Smooth muscle cell (in vitro differentiated cells): ENCODE measurements around the gene SPTSSB. TPM values are rescaled to one million over a fixed set of nuclear protein-coding genes. Genes with fewer than 3 reads are reported as not detected.

ENCODE experiments used
- DNase-seq: peaks from one replicate; lab custom pipeline; 2025; ENCODE audit not compliant: unreplicated experiment; lab: John Stamatoyannopoulos, UW
- H2AFZ ChIP-seq: fragments of 200-600 bp; sonication (generic); 2 replicates; pipeline ENCODE4 v1.6.0; 2016; ENCODE audit warnings: antibody characterized with exemption, low read depth, mild to moderate bottlenecking
- H3F3A ChIP-seq: fragments of 200-600 bp; sonication (generic); 2 replicates; pipeline ENCODE4 v1.6.0; 2017; ENCODE audit warnings: antibody characterized with exemption, low read depth
- H3K27ac ChIP-seq: fragments of 200-600 bp; sonication (generic); 2 replicates; pipeline ENCODE4 v1.5.1; 2016; ENCODE audit warnings: low read depth, mild to moderate bottlenecking
- H3K27me3 ChIP-seq: fragments of 200-600 bp; sonication (generic); 2 replicates; pipeline ENCODE4 v1.6.1; 2016; ENCODE audit warnings: low read depth, mild to moderate bottlenecking
- H3K36me3 ChIP-seq: fragments of 200-600 bp; sonication (generic); 2 replicates; pipeline ENCODE4 v1.5.1; 2016; ENCODE audit warnings: low read depth
- H3K4me1 ChIP-seq: fragments of 200-600 bp; sonication (generic); 2 replicates; pipeline ENCODE4 v1.5.1; 2016; ENCODE audit warnings: low read depth
- H3K4me2 ChIP-seq: fragments of 200-600 bp; sonication (generic); 2 replicates; pipeline ENCODE4 v1.6.0; 2016; ENCODE audit warnings: mild to moderate bottlenecking
- H3K4me3 ChIP-seq: fragments of 200-600 bp; sonication (generic); 2 replicates; pipeline ENCODE4 v1.5.1; 2016; ENCODE audit warnings: mild to moderate bottlenecking
- H3K79me2 ChIP-seq: fragments of 200-600 bp; sonication (generic); 2 replicates; pipeline ENCODE4 v1.6.0; 2016; ENCODE audit warnings: low read depth, mild to moderate bottlenecking
- H3K9ac ChIP-seq: fragments of 200-600 bp; sonication (generic); 2 replicates; pipeline ENCODE4 v1.6.0; 2016; ENCODE audit warnings: low read depth
- H3K9me3 ChIP-seq: fragments of 200-600 bp; sonication (generic); replicated peaks from 2 replicates; pipeline ENCODE4 v1.5.1; 2016; ENCODE audit warnings: low read depth
- H4K20me1 ChIP-seq: fragments of 200-600 bp; sonication (generic); 2 replicates; pipeline ENCODE4 v1.6.0; 2016; ENCODE audit warnings: low read depth
- WGBS: methylation state at CpG from one replicate; pipeline ENCODE4 v1.1.7; 2016; ENCODE audit warnings: low lambda C conversion rate; 5-methylcytosine and 5-hydroxymethylcytosine counted together
- polyA plus RNA-seq: library from polyadenylated mRNA; unstranded; fragments of >200 nt; fragmentation: Nextera tagmentation; extraction: Ambion mirVana; gene quantifications from 2 replicates; pipeline ENCODE4 v1.2.1, GENCODE V29; 2016
- total RNA-seq: library from RNA; depleted of rRNA; stranded (reverse); fragments of >200 nt; gene quantifications from 2 replicates; pipeline ENCODE4 v1.2.3, GENCODE V29; 2014
- TF ChIP-seq, protein P1 (sequence below): fragments of 200-600 bp; sonication (generic); IDR thresholded peaks from 2 replicates; pipeline ENCODE4 v1.5.1; 2017; ENCODE audit warnings: borderline replicate concordance, mild to moderate bottlenecking, antibody characterized with exemption; ENCODE audit not compliant: insufficient read depth, poor library complexity, severe bottlenecking

Gene SPTSSB
- total and polyA plus RNA-seq, 2 experiments from 2014 or later, result 0.41 to 1.0 TPM

DNA sequence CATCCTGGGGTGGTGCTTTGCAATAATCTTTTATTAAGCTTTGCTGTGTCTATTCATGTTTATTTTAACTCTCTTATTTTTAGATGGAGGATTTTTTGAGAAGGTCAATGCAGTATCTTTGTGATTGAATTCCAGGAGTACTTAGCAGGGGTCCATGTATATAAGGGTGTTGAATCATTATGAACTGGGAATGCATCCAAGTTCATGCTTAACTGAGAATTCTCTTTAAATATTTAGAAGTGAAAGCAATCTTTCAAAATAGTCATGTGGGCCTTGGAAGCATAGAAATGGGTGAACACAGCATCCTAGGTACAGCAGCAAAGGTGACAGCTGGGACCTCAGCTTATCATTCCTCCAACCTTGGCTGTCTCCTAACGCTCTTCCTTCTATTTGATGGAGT is 27.3 kb downstream of the SPTSSB start:
- TF ChIP-seq, protein P1, sequence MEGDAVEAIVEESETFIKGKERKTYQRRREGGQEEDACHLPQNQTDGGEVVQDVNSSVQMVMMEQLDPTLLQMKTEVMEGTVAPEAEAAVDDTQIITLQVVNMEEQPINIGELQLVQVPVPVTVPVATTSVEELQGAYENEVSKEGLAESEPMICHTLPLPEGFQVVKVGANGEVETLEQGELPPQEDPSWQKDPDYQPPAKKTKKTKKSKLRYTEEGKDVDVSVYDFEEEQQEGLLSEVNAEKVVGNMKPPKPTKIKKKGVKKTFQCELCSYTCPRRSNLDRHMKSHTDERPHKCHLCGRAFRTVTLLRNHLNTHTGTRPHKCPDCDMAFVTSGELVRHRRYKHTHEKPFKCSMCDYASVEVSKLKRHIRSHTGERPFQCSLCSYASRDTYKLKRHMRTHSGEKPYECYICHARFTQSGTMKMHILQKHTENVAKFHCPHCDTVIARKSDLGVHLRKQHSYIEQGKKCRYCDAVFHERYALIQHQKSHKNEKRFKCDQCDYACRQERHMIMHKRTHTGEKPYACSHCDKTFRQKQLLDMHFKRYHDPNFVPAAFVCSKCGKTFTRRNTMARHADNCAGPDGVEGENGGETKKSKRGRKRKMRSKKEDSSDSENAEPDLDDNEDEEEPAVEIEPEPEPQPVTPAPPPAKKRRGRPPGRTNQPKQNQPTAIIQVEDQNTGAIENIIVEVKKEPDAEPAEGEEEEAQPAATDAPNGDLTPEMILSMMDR, result no peak
- Histone ChIP-seq H3K9me3 (no peaks in the 10 kb centered on the region), H3K36me3 (no peaks in the 10 kb centered on the region), H3K27me3 (no peaks in the 10 kb centered on the region), H3K9ac (no peak overlapping the region), H3K4me3 (no peak overlapping the region), H3F3A (no peaks in the 10 kb centered on the region), H3K27ac (no peak overlapping the region), H4K20me1 (no peaks in the 10 kb centered on the region), H2AFZ (no peak overlapping the region), H3K79me2 (no peaks in the 10 kb centered on the region), H3K4me1 (no peaks in the 10 kb centered on the region), H3K4me2 (no peak overlapping the region)
- DNase-seq, result no peak
- 97% methylated on average over 1 of the region's 1 CpG for WGBS

- H3K9me3 ChIP-seq, result no peaks in the 10 kb centered on the region
- WGBS, result 92% methylated on average over 3 of the region's 3 CpGs
- H4K20me1 ChIP-seq, result no peaks in the 10 kb centered on the region
- no peaks in the 10 kb centered on the region for H3K79me2 ChIP-seq
- no peaks in the 10 kb centered on the region for H3F3A ChIP-seq
- H2AFZ ChIP-seq, result no peak overlapping the region
- no peak overlapping the region for H3K4me3 ChIP-seq
- H3K36me3 ChIP-seq, result no peaks in the 10 kb centered on the region
- H3K27me3 ChIP-seq, result no peaks in the 10 kb centered on the region
- H3K4me1 ChIP-seq, result no peaks in the 10 kb centered on the region
- no peak overlapping the region for H3K9ac ChIP-seq
- TF ChIP-seq, protein P1, result no peak
- DNase-seq, result no peak
- no peak overlapping the region for H3K27ac ChIP-seq
- no peak overlapping the region for H3K4me2 ChIP-seq
Observed at GRCh38 chr3:161343540-161343939, 27.8 kb downstream of the SPTSSB start.

GRCh38 chr3:161342629-161343028 is 28.7 kb downstream of the SPTSSB start:
- 83% methylated on average over 3 of the region's 3 CpGs for WGBS
- no peak overlapping the region for H3K4me2 ChIP-seq
- no peak overlapping the region for H3K9ac ChIP-seq
- no peak overlapping the region for H3K4me3 ChIP-seq
- no peaks in the 10 kb centered on the region for H4K20me1 ChIP-seq
- no peak overlapping the region for H3K27ac ChIP-seq
- no peak overlapping the region for H2AFZ ChIP-seq
- no peaks in the 10 kb centered on the region for H3K4me1 ChIP-seq
- H3F3A ChIP-seq, result no peaks in the 10 kb centered on the region
- TF ChIP-seq, protein P1, result no peak
- no peaks in the 10 kb centered on the region for H3K9me3 ChIP-seq
- DNase-seq, result no peak
- H3K27me3 ChIP-seq, result no peaks in the 10 kb centered on the region
- no peaks in the 10 kb centered on the region for H3K79me2 ChIP-seq
- H3K36me3 ChIP-seq, result no peaks in the 10 kb centered on the region
